Smooth muscle cell (in vitro differentiated cells): Measurements from ENCODE around the gene RMND5B. TPM values are rescaled to one million over a fixed set of nuclear protein-coding genes. Genes with fewer than 3 reads are reported as not detected.

ENCODE experiments used
- DNase-seq: peaks from one replicate; lab custom pipeline; 2025; ENCODE audit not compliant: unreplicated experiment; lab: John Stamatoyannopoulos, UW
- H2AFZ ChIP-seq: fragments of 200-600 bp; sonication (generic); 2 replicates; pipeline ENCODE4 v1.6.0; 2016; ENCODE audit warnings: antibody characterized with exemption, low read depth, mild to moderate bottlenecking
- H3F3A ChIP-seq: fragments of 200-600 bp; sonication (generic); 2 replicates; pipeline ENCODE4 v1.6.0; 2017; ENCODE audit warnings: antibody characterized with exemption, low read depth
- H3K27ac ChIP-seq: fragments of 200-600 bp; sonication (generic); 2 replicates; pipeline ENCODE4 v1.5.1; 2016; ENCODE audit warnings: low read depth, mild to moderate bottlenecking
- H3K27me3 ChIP-seq: fragments of 200-600 bp; sonication (generic); 2 replicates; pipeline ENCODE4 v1.6.1; 2016; ENCODE audit warnings: low read depth, mild to moderate bottlenecking
- H3K36me3 ChIP-seq: fragments of 200-600 bp; sonication (generic); 2 replicates; pipeline ENCODE4 v1.5.1; 2016; ENCODE audit warnings: low read depth
- H3K4me1 ChIP-seq: fragments of 200-600 bp; sonication (generic); 2 replicates; pipeline ENCODE4 v1.5.1; 2016; ENCODE audit warnings: low read depth
- H3K4me2 ChIP-seq: fragments of 200-600 bp; sonication (generic); 2 replicates; pipeline ENCODE4 v1.6.0; 2016; ENCODE audit warnings: mild to moderate bottlenecking
- H3K4me3 ChIP-seq: fragments of 200-600 bp; sonication (generic); 2 replicates; pipeline ENCODE4 v1.5.1; 2016; ENCODE audit warnings: mild to moderate bottlenecking
- H3K79me2 ChIP-seq: fragments of 200-600 bp; sonication (generic); 2 replicates; pipeline ENCODE4 v1.6.0; 2016; ENCODE audit warnings: low read depth, mild to moderate bottlenecking
- H3K9ac ChIP-seq: fragments of 200-600 bp; sonication (generic); 2 replicates; pipeline ENCODE4 v1.6.0; 2016; ENCODE audit warnings: low read depth
- H3K9me3 ChIP-seq: fragments of 200-600 bp; sonication (generic); replicated peaks from 2 replicates; pipeline ENCODE4 v1.5.1; 2016; ENCODE audit warnings: low read depth
- H4K20me1 ChIP-seq: fragments of 200-600 bp; sonication (generic); 2 replicates; pipeline ENCODE4 v1.6.0; 2016; ENCODE audit warnings: low read depth
- CTCF ChIP-seq: fragments of 200-600 bp; sonication (generic); IDR thresholded peaks from 2 replicates; pipeline ENCODE4 v1.5.1; 2017; ENCODE audit warnings: borderline replicate concordance, mild to moderate bottlenecking, antibody characterized with exemption; ENCODE audit not compliant: insufficient read depth, poor library complexity, severe bottlenecking
- WGBS: methylation state at CpG from one replicate; pipeline ENCODE4 v1.1.7; 2016; ENCODE audit warnings: low lambda C conversion rate; 5-methylcytosine and 5-hydroxymethylcytosine counted together
- polyA plus RNA-seq: library from polyadenylated mRNA; unstranded; fragments of >200 nt; fragmentation: Nextera tagmentation; extraction: Ambion mirVana; gene quantifications from 2 replicates; pipeline ENCODE4 v1.2.1, GENCODE V29; 2016
- total RNA-seq: library from RNA; depleted of rRNA; stranded (reverse); fragments of >200 nt; gene quantifications from 2 replicates; pipeline ENCODE4 v1.2.3, GENCODE V29; 2014

RMND5B gene
- total and polyA plus RNA-seq, 2 experiments from 2014 or later = 18.2 to 20.8 TPM

GRCh38 chr5:178104492-178104891, 26.3 kb upstream of the RMND5B start:
- Histone ChIP-seq H3F3A (no peaks in the 10 kb centered on the region), H3K36me3 (no peaks in the 10 kb centered on the region), H3K79me2 (no peaks in the 10 kb centered on the region), H4K20me1 (no peaks in the 10 kb centered on the region), H3K4me2 (no peak overlapping the region), H3K4me1 (no peaks in the 10 kb centered on the region), H3K4me3 (no peak overlapping the region), H3K27ac (no peak overlapping the region), H3K27me3 (no peaks in the 10 kb centered on the region), H3K9ac (no peak overlapping the region), H3K9me3 (no peaks in the 10 kb centered on the region), H2AFZ (no peak overlapping the region)
- WGBS = 92% methylated on average over 5 of the region's 5 CpGs
- TF ChIP-seq CTCF = no peak
- no peak for DNase-seq

- Histone ChIP-seq H3K36me3 (no peaks in the 10 kb centered on the region), H3K27ac (no peak overlapping the region), H4K20me1 (no peaks in the 10 kb centered on the region), H3K9me3 (no peaks in the 10 kb centered on the region), H3K4me1 (no peaks in the 10 kb centered on the region), H3K4me3 (no peak overlapping the region), H3K9ac (no peak overlapping the region), H3K27me3 (no peaks in the 10 kb centered on the region), H3K79me2 (no peaks in the 10 kb centered on the region), H3K4me2 (no peak overlapping the region), H3F3A (no peaks in the 10 kb centered on the region), H2AFZ (no peak overlapping the region)
- 73% methylated on average over 4 of the region's 4 CpGs for WGBS
- DNase-seq = no peak
- no peak for TF ChIP-seq CTCF
Observed at GRCh38 chr5:178106086-178106485, 24.7 kb upstream of the RMND5B start.

DNA sequence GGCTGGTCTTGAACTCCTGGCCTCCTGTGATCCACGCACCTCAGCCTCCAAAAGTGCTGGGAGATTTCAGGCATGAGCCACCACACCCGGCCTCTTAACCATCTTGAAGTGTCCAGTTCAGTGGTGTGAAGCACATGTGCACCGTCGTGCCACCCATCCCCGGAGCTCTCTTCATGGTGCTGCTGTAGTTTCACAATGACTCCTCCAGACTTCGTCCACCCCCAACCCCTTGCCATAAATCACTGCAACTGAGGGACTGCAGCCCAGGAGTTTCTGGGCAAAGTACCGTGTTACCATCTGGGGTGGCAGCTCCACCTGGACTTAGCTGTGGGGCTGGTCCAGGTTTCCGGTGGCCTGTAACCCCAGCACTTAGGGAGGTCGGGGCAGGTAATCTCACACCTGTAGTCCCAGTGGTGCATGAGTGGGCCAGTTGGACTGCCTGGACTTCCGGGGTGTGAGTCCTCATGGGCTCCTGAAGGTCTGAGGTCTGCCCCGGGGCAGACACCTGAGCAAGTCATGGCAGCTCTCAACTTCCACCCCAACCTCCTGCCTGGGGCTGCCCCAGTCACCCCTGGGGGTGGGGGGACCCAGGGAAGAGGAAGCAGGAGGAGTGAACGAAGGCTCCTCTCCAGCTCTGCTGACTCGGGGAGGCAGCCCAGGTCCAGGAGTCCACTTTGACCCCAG, 24.1 kb upstream of the RMND5B start:
- Histone ChIP-seq H3K4me1 (no peaks in the 10 kb centered on the region), H3K79me2 (no peaks in the 10 kb centered on the region), H3F3A (no peaks in the 10 kb centered on the region), H3K27me3 (no peaks in the 10 kb centered on the region), H3K4me3 (no peak overlapping the region), H3K27ac (no peak overlapping the region), H2AFZ (no peak overlapping the region), H4K20me1 (no peaks in the 10 kb centered on the region), H3K4me2 (no peak overlapping the region), H3K9me3 (no peaks in the 10 kb centered on the region), H3K36me3 (no peaks in the 10 kb centered on the region), H3K9ac (no peak overlapping the region)
- no peak for TF ChIP-seq CTCF
- DNase-seq = no peak
- 94% methylated on average over 12 of the region's 13 CpGs for WGBS

DNA sequence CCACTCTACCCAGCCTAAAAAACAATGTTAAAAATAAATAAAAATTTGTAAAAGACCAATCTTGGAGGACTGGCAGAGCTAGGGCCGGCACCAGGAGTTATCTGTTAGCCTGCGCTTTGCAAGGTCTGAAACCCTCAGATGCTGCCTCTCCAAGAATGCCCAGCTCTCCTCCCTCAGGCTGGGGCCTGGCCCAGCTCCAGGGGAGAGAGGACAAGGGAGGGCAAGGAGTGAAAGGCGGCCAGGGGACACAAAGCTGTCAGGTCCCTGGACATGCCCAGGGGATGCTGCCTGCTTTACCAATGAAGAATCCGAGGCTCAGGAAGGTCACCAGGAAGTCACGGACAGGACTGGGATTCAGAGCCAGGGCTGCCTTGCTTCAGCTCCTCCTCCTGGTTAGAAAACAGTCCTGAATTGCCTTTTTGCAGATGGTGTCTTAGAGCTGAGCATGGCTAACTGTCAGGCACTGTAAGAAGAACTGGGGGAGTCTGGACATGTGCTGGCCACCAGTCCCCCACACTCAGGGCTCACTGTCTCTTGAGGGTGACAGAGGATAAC, 23.0 kb upstream of the RMND5B start:
- H3K79me2 ChIP-seq = no peaks in the 10 kb centered on the region
- 61% methylated on average over 5 of the region's 5 CpGs for WGBS
- H4K20me1 ChIP-seq = no peaks in the 10 kb centered on the region

More for the DNA sequence above, 23.0 kb upstream of the RMND5B start:
- H3K4me2 ChIP-seq = no peak overlapping the region
- no peaks in the 10 kb centered on the region for H3K4me1 ChIP-seq
- no peaks in the 10 kb centered on the region for H3K9me3 ChIP-seq
- no peak overlapping the region for H3K27ac ChIP-seq
- no peaks in the 10 kb centered on the region for H3K27me3 ChIP-seq
- H3F3A ChIP-seq = no peaks in the 10 kb centered on the region
- no peak overlapping the region for H3K9ac ChIP-seq
- H3K4me3 ChIP-seq = no peak overlapping the region
- no peak for TF ChIP-seq CTCF
- no peak for DNase-seq
- no peaks in the 10 kb centered on the region for H3K36me3 ChIP-seq
- H2AFZ ChIP-seq = no peak overlapping the region
